ENCODE results near the gene P4HA2.
"Not testable (repeated sequence)": the region's sequence is repeated elsewhere in the genome, so short reads cannot be mapped to it uniquely, and the experiment has no call there.

Gene P4HA2

DNA sequence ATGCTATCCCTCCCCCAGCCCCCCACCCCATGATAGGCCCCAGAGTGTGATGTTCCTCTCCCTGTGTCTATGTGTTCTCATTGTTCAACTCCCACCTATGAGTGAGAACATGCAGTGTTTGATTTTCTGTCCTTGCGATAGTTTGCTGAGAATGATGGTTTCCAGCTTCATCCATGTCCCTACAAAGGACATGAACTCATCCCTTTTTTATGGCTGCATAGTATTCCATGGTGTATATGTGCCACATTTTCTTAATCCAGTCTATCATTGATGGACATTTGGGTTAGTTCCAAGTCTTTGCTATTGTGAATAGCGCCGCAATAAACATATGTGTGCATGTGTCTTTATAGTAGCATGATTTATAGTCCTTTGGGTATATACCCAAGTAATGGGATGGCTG, 82.3 kb downstream of the P4HA2 start:
- DNase-seq (ENCODE audit: low read depth in 2 of 2, low spot score in 1 of 2): not testable (repeated sequence)

DNA sequence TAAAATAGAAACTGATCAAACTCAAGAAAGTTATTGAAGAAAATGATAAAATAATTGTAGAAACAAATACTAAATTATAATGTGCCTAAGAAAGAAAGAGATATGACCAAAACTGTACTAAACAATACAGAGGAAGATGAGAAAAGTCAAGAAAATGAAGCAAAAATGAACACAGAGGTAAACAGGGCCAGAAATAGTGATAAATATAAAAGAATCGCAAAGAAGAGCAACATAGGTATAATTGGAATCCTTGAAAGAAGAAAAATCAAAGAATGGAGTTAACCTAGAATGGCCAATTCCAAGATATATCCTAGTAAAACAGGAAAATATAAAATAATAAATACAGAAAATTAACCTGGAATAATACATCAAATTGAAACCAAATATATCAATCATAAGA, 84.5 kb downstream of the P4HA2 start:
- DNase-seq (ENCODE audit: low read depth in 2 of 2, low spot score in 1 of 2): no peak

DNA sequence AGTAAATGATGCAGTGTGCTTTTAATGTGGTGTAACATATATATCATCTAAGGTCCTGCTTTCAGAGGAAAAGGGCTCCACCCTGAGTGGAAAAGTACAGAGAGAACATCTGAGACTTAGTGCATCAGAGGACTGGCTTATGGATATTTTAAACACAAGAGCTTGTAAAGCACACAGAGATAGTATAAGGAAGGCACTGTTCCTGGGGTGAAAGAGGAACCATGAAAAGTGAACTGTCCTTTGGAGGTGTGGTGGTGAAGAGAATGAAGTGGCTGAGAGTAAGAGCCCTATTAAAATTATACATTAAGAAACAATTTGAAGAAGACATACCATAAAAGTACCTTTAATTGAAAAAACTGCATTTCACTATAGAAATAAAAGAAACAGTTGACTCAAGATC, 85.2 kb downstream of the P4HA2 start:
- DNase-seq (ENCODE audit: low read depth in 2 of 2, low spot score in 1 of 2): no peak

Data from stimulated activated CD8-positive, alpha-beta memory T cell treated with anti-CD3 and anti-CD28 coated beads, Interleukin-4, amount 100 ng/mL, for 1 hour (primary cell).